Cardiac muscle cell (in vitro differentiated cells and primary cell): ENCODE data around the gene FEZ2. TPM values are rescaled to one million over a fixed set of nuclear protein-coding genes. Genes with fewer than 3 reads are reported as not detected.

Experiments used
- DNase-seq, 2 donors: peaks; one replicate each; pipeline versions ENCODE4 v3.0.0 to v3.0.0-alpha.2; 2010 to 2017; ENCODE audit warnings: low read depth in 1 of 2, low spot score in 1 of 2
- H3K27ac ChIP-seq: fragments of 200-600 bp; sonication (generic); 2 replicates; pipeline ENCODE4 v1.5.1; 2016
- H3K27me3 ChIP-seq: fragments of 200-600 bp; sonication (generic); 2 replicates; pipeline ENCODE4 v1.6.0; 2016; ENCODE audit warnings: control low read depth
- H3K36me3 ChIP-seq: fragments of 200-600 bp; sonication (generic); 2 replicates; pipeline ENCODE4 v1.5.1; 2016; ENCODE audit warnings: control low read depth
- H3K4me1 ChIP-seq: fragments of 200-600 bp; sonication (generic); 2 replicates; pipeline ENCODE4 v1.8.1; 2017; ENCODE audit warnings: low read depth, mild to moderate bottlenecking, mixed run types
- H3K4me3 ChIP-seq: fragments of 200-600 bp; sonication (generic); 2 replicates; pipeline ENCODE4 v1.5.1; 2016; ENCODE audit warnings: mild to moderate bottlenecking
- H3K9me3 ChIP-seq: fragments of 200-600 bp; sonication (generic); 2 replicates; pipeline ENCODE4 v1.5.1; 2017; ENCODE audit warnings: low read depth, mild to moderate bottlenecking, control low read depth
- CTCF ChIP-seq: IDR thresholded peaks from 2 replicates; pipeline ENCODE4 v1.5.1; 2012; ENCODE audit warnings: low read depth, mild to moderate bottlenecking, low read length
- polyA plus RNA-seq: library from polyadenylated mRNA; unstranded; fragments of >200 nt; fragmentation: Nextera tagmentation; extraction: Ambion mirVana; gene quantifications from 2 replicates; pipeline ENCODE4 v1.2.1, GENCODE V29; 2016
- total RNA-seq: library from RNA; depleted of rRNA; stranded (reverse); fragments of >200 nt; gene quantifications from 2 replicates; pipeline ENCODE4 v1.2.3, GENCODE V29; 2016

FEZ2 gene
- total and polyA plus RNA-seq, 2 experiments from 2014 or later, result 10.8 to 17.3 TPM

GRCh38 chr2:36512705-36513104, 85.3 kb downstream of the FEZ2 start:
- Histone ChIP-seq H3K36me3 (no peaks in the 10 kb centered on the region), H3K4me1 (peaks cover 7% of the 10 kb centered on the region), H3K4me3 (no peak overlapping the region), H3K27ac (no peak overlapping the region), H3K9me3 (no peaks in the 10 kb centered on the region), H3K27me3 (peaks cover 3% of the 10 kb centered on the region)
- TF ChIP-seq CTCF, result no peak
- DNase-seq, result peak in 1 of 2 donors; percentile 9

- TF ChIP-seq CTCF, result no peak
- DNase-seq, result no peak
- H3K36me3 ChIP-seq, result no peaks in the 10 kb centered on the region
- peaks cover 7% of the 10 kb centered on the region for H3K4me1 ChIP-seq
- no peak overlapping the region for H3K4me3 ChIP-seq
- no peaks in the 10 kb centered on the region for H3K9me3 ChIP-seq
- H3K27ac ChIP-seq, result no peak overlapping the region
- H3K27me3 ChIP-seq, result peaks cover 3% of the 10 kb centered on the region
These were observed 85.9 kb downstream of the FEZ2 start for GRCh38 chr2:36511858-36512603.

GRCh38 chr2:36509075-36509474, 88.9 kb downstream of the FEZ2 start:
- no peaks in the 10 kb centered on the region for H3K36me3 ChIP-seq
- peaks cover 10% of the 10 kb centered on the region for H3K27me3 ChIP-seq
- TF ChIP-seq CTCF, result no peak
- H3K27ac ChIP-seq, result no peak overlapping the region
- no peak for DNase-seq
- no peak overlapping the region for H3K4me3 ChIP-seq
- H3K9me3 ChIP-seq, result no peaks in the 10 kb centered on the region
- H3K4me1 ChIP-seq, result peaks cover 7% of the 10 kb centered on the region

GRCh38 chr2:36507408-36507812, 90.6 kb downstream of the FEZ2 start:
- Histone ChIP-seq H3K4me3 (no peak overlapping the region), H3K36me3 (no peaks in the 10 kb centered on the region), H3K27me3 (peaks cover 25% of the 10 kb centered on the region), H3K9me3 (no peaks in the 10 kb centered on the region), H3K4me1 (peaks cover 5% of the 10 kb centered on the region), H3K27ac (no peak overlapping the region)
- peak; percentile 96 for TF ChIP-seq CTCF
- peak; percentile 72 to 81 for DNase-seq

Other genes with a start within 250 kb of the FEZ2 start
- 4.2 and 5.4 TPM in 2 replicates for gene CRIM1, start 242.4 kb downstream of the FEZ2 start, total RNA-seq
- 2.4 and 3.1 TPM in 2 replicates for gene CRIM1, start 242.4 kb downstream of the FEZ2 start, polyA plus RNA-seq
- gene VIT, start 98.5 kb upstream of the FEZ2 start, total RNA-seq, result not detected in 2 replicates
- not detected in 2 replicates for gene VIT, start 98.5 kb upstream of the FEZ2 start, polyA plus RNA-seq